22Rv1 (cell line): ENCODE measurements around the gene MKKS.
A peak's percentile ranks its signal among the peaks of the same experiment; 100 is the strongest.

Source experiments
- H3K27ac ChIP-seq: fragments of 450-650 bp; 2 replicates; pipeline ENCODE4 v1.5.1; 2017
- CTCF ChIP-seq: fragments of 450-650 bp; IDR thresholded peaks from 2 replicates; pipeline ENCODE4 v1.5.1; 2017; ENCODE audit warnings: mild to moderate bottlenecking
- ZFX ChIP-seq: fragments of 450-650 bp; IDR thresholded peaks from 2 replicates; pipeline ENCODE4 v1.6.1; 2017; ENCODE audit warnings: antibody characterized with exemption, borderline replicate concordance

MKKS gene

GRCh38 chr20:10359621-10360040, 74.4 kb downstream of the MKKS start:
- no peak for TF ChIP-seq ZFX
- TF ChIP-seq CTCF: no peak
- no peak overlapping the region for H3K27ac ChIP-seq

GRCh38 chr20:10357974-10358373, 76.0 kb downstream of the MKKS start:
- H3K27ac ChIP-seq: no peak overlapping the region
- peak; percentile 54 for TF ChIP-seq CTCF
- TF ChIP-seq ZFX: no peak

- no peak overlapping the region for H3K27ac ChIP-seq
- TF ChIP-seq ZFX (no peak), CTCF (no peak)
Measured at GRCh38 chr20:10357061-10357708, 76.8 kb downstream of the MKKS start.

- TF ChIP-seq CTCF: no peak
- no peak for TF ChIP-seq ZFX
Measured at GRCh38 chr20:10356628-10357027, 77.4 kb downstream of the MKKS start.

GRCh38 chr20:10352934-10353824, 80.8 kb downstream of the MKKS start:
- no peak overlapping the region for H3K27ac ChIP-seq
- TF ChIP-seq ZFX: no peak
- no peak for TF ChIP-seq CTCF

More at GRCh38 chr20:10356628-10357027, 77.4 kb downstream of the MKKS start:
- no peak overlapping the region for H3K27ac ChIP-seq
